CD4-positive, alpha-beta T cell treated with Interleukin-10 for 1 hour (primary cell): Measurements from ENCODE around the gene KRTAP5-7.
"Not testable (repeated sequence)": the region's sequence is repeated elsewhere in the genome, so short reads cannot be mapped to it uniquely, and the experiment has no call there.

ENCODE experiments used
- DNase-seq: peaks from one replicate; pipeline ENCODE4 v3.0.0-alpha.2; 2020

The KRTAP5-7 gene, protein sequence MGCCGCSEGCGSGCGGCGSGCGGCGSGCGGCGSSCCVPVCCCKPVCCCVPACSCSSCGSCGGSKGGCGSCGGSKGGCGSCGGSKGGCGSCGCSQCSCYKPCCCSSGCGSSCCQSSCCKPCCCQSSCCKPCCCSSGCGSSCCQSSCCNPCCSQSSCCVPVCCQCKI

DNA sequence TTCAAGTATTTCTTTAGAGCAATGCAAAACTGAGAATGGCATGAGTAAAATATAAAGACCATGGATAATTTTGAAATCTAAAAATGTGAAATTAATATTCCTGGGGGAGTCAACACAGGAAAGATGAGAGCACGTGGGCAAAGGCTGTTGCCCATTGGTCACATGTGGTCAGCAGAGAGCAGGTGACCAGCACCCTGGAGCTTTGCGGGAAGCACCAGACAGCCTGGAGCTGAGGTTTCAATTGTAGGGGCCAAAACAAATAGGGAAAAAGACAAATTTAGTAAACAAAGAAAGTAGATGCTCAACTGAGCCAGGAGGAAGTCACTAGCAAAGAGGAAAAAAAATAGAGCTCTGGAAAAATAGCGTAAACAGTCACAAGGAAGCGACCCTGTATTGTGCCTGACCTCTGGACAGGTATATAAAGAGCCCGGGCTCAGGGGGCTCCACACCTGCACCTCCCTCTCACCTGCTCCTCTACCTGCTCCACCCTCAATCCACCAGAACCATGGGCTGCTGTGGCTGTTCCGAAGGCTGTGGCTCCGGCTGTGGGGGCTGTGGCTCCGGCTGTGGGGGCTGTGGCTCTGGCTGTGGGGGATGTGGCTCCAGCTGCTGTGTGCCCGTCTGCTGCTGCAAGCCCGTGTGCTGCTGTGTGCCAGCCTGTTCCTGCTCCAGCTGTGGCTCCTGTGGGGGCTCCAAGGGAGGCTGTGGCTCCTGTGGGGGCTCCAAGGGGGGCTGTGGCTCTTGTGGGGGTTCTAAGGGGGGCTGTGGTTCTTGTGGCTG is at the start of gene KRTAP5-7:
Gene KRTAP5-7, plus strand, starts transcription at position 472 of the 780 bp plus-strand sequence. Its CDS starts 34 bp downstream, at position 506.
- DNase-seq = not testable (repeated sequence)

DNA sequence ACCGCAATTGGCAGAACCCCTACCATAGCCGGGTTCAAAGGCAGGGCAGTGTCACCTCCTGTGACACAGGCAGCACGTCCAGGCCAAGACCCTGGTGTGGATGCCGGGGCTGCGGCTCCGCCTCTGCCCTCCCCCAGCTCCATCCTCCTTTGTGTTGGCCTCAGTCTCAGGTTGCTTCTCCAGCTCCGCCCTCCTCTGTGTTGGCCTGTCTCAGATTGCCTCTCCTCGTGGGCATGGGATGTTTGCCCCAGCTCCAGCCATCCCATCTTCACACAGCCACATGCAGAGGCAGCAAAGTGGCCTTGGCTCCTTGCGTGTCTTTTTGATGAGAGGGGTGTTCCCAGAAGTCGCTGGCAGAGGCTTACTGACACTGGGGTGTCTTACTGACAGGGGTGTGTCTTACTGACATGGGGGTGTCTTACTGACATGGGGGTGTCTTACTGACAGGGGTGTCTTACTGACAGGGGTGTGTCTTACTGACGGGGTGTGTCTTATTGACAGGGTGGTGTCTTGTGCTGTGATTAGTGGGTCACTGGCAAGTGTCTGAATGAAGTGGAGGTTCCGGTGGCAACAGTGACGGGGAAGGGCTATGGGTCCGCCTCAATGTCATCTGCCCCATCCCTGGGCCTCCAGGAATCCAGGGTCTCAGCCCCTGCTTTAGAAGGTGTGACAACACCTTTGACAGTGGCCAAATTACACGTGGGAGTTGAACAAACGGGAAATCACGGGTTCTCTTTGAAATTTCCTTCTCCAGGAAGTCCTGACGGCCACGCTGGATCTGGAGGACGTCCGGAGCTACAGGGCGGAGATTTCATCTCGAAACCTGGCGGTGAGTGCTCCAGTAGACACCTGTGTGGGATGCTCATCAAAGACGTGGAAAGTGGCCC is 49.2 kb upstream of the KRTAP5-7 start:
- DNase-seq = no peak

DNA sequence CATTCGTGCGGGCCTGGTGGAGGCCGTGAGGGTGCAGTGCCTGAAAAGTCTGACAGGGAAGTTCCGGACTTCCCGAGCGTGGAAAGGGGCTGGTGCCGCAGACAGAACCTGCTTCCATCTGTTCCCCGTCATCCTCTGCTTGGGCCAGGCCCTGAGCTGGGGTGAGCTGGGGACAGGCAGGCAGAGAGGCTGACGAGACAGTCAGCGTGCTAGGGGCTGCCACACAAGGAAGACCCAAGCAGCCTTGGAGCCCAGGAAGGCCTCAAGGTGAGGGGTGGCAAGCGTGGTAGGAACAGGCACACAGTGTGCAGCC is 48.6 kb upstream of the KRTAP5-7 start:
- no peak for DNase-seq

DNA sequence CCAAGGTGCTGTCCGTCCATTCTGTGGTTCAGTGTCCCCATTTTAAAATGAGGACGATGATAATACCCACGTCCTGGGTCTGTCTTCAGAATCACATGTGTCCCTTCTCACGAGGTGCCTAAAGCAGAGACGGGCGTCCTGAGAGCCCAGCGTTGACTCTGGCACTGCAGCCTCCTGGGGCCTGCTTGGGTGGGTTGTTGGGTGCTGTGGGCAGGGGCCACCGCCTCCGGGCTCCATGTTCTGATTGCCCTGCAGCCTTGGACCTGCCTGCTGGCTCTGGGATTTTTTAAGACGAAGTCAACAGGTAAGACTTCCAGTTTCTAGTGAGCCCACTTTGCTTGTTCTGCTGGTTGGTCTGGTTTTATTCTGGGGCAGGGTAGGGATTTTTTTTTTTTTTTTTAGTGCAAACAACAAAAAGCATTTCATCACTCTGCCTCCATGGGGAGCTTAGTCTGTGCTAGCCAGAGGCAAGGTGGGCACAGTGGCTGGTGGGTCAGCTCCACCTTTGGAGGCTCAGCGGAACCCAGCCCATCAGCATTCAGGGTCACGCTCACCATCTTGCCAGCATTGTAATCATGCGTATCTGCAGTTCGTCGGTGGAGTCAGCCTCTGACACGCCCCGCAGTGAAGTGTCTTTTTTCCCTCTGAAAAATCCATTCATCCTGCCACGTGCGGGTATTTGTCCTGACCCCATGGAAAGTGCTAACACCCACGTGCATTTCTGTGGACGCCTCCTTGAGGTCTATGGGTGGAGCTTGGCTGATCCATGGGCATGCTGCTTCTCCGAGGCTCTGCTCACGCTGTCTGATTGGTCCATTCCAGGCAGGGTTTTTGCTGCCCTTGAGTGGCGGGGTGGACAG is 45.7 kb upstream of the KRTAP5-7 start:
- DNase-seq = no peak

DNA sequence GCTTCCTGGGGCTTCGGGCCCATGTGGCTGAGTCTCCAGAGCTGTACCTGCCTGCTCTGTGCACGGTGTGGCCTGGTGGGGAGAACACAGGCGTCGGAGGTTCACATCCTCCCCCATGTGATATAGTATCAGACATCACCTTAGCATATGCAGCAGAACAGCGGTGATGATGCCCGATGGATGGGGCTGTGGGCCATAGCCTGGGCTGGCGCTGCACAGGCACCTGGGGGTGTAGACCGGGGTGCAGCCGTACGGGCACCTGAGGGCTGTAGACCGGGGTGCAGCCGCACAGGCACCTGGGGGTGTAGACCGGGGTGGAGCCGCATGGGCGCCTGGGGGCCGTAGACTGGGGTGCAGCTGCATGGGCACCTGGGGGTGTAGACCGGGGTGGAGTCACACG is 44.9 kb upstream of the KRTAP5-7 start:
- DNase-seq = no peak

DNA sequence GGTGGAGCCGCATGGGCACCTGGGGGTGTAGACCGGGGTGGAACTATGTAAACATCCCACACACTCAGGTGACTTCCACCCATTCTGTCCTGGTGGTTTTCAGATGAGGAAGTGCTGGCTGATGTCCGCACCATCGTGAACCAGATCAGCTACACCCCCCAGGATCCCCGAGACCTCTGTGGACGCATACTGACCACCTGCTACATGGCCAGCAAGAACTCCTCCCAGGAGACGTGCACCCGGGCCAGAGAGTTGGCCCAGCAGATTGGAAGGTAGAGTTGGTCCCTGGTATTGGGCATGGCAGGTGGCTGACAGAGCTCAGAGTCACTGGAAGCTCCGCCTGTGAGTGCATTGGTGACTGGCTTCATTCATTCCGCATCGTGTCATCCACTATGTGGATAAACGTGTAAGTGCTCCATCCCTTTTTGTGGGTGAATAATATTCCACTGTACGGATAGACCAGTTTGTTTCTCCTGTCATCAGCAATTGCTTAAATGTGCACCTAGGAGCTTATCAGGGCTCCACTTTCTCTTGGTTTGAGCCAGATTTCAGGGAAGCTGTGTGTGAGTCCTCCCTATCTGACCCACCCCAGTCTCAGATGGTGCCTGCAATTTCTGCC is 44.2 kb upstream of the KRTAP5-7 start:
- no peak for DNase-seq

DNA sequence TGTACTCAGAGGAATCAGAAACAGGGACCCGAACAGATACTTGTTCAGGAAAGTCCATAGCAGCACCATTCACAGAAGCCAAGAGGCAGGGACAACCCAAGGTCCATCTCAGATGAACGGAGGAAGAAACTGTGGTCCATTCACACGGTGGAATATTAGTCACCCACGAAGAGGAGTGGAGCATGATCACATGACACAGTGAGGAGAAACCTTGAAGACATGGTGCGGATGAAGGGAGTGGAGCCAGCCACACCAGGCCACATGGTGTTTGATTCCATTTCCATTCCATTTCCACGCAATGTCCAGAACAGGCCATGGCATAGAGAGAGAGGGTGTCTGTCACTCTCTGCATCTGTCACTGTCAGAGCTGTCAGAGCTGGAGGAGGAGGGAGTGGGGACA is 43.4 kb upstream of the KRTAP5-7 start:
- no peak for DNase-seq

DNA sequence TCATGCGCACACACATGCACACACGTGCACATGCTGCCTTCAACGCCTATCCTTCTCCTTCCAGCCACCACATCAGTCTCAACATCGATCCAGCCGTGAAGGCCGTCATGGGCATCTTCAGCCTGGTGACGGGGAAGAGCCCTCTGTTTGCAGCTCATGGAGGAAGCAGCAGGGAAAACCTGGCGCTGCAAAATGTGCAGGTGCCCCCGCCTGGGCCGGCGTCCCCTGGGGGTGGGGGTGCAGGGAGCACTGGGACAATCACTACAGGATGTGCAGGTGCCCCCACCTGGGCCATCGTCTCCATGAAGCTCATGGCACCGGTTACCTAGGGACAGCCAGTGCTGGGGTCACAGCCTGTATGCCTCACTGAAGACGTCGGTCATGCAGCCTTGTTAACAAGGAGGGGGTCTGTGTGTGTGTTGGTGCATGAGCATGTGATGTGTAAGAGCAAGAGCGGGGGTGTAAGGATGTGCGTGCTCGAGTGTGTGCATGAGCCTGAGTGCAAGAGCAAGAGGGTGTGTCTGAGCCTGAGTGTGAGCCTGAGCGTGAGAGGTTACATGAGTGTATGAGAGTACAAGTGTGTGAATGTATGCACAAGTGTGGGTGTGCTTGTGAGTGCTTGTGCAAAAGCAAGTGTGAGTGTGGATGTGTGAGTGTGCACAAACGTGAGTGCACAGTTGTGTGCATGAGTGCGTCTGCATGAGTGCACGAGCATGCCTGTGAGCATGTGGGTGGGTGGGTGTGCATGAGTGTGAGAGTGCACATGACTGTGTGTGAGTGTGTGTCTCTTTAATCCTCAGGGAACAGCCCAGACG is 42.6 kb upstream of the KRTAP5-7 start:
- no peak for DNase-seq

DNA sequence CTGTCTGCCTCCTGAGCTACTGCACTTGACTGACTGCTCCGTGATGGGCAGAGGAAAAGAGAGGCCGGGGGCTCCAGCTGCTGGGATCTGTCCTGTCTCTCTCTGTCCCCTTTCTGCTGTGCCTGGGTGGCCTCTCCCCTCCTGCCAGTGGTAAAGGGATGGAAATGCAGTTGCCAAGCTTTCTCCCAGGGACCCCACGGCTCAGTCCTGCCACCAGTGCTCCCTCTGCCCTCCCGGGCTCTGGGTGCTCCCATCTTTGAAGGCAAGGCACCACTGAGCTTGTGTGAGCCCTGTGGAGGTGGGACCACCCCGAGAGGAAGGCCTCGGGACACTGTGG is 42.0 kb upstream of the KRTAP5-7 start:
- DNase-seq = no peak

DNA sequence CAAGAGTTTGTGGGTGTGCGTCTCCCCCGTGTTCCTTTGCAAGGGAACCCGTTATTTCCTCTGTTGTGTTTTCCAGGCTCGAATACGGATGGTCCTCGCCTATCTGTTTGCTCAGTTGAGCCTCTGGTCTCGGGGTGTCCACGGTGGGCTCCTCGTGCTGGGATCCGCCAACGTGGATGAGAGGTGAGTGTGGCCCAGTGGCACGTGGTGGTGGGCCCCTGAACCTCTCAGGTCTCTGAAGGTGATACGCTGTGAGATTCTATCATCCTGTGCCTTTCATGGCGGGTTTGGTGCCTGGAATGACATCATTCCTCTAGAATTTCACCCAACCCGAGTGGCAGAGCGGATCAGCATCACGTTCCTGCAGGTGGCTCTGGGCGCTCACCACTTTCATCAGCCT is 41.6 kb upstream of the KRTAP5-7 start:
- DNase-seq = no peak

DNA sequence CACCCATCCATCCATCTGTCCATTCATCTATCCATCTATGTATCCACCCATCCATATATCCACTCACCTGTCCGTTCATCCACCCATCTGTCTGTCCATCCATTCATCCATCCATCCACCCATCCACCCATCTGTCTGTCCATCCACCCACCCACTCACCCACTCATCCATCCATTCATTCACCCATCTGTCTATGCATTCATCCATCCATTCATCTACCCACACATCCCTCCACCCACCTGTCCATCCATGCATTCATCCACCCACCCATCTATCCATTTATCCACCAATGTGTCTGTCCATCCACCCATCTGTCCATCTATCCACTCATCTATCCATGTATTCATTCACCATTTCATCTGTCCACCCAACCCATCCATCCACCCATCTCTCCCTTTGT is 40.7 kb upstream of the KRTAP5-7 start:
- no peak for DNase-seq

DNA sequence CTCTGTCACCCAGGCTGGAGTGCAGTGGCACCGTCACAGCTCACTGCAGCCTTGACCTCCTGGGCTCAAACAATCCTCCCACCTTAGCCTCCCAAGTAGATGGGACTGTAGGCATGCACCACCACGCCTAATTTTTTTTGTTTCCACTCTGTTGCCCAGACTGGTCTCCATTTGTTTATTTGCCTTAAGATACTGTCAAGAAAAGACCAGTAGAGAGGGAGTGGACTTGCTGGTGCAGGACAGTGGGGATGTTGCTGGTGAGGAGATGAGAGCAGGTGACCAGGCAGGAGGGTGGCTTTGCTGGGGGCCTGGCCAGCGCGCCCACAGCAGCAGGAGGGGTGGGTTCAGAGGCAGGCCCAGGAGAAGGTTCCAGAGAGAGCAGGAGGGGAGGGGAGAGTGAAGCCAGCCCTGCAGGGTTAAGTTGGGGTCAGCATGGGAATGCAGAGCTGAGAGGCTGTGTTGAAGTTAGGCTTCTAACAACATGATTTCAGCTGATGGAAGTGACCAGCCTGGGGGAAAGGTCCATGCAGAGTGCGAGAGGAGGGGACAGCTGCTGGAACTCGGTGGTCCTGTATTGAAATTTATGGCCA is 38.3 kb upstream of the KRTAP5-7 start:
- no peak for DNase-seq

DNA sequence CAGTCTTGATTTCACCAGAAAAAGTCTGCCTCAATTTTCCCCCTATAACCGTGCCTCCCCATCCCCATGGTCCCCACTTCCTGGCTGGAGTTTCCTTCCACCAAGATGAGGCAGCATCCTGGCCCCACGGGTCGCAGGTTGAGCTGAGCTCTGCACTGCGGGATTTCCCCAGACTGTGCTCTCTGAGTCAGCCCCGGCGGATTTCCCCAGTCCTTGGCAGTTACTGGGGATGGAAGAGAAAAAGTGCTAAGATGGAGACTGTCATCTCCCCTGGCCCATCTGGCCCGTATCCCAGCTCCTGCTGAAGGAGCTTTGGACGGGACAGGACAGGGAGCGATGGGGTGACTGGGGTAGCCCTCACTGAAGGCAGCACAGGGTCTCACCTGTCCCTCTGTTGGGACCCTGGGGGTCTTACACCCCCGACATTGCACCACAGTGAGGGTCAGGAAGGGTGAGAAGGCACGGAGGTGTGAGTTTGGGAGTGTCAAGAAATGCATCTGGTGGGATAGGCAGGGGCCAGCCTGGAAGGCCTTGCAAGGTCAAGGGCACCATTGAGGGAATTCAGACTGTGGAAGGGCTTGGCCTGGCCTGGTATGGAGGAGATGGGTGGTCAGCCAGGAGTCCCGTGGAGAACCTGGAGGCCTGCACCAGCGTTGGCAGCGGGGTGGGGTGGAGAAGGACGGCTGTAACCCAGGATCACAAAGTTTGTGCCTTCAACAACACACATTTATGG is 37.6 kb upstream of the KRTAP5-7 start:
- DNase-seq = no peak

DNA sequence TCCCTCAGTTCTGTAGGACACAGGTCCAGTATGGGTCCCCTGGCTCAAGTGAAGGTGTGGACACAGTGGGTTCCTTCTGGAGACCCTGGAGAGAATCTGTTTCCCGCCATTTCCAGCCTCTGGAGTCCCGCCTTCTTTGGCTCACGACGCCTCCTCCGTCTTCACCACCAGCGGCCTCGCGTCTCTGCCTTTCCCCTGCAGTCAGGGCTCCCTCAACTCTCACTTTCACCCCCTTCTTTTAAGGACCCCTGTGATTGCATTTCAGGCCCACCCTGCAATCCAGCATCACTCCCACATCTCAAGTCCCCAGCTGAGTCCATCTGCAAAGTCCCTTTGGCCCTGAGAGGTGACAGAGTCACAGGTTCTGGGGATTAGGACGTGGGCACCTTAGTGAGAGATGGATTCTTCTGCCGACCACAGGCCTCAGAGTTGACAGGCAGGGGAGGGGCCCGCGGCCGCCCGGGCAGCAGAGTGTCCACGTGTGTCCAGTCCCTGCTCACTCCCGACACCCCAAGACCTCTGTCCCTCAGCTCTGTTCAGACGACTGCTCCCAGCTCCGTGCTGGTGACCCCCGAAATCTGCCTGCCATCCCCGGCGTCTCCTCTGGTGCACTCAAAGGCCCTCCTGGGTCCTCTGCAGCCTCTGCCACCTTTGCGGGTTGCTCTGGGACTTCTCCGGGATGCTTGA is 36.9 kb upstream of the KRTAP5-7 start:
- no peak for DNase-seq

DNA sequence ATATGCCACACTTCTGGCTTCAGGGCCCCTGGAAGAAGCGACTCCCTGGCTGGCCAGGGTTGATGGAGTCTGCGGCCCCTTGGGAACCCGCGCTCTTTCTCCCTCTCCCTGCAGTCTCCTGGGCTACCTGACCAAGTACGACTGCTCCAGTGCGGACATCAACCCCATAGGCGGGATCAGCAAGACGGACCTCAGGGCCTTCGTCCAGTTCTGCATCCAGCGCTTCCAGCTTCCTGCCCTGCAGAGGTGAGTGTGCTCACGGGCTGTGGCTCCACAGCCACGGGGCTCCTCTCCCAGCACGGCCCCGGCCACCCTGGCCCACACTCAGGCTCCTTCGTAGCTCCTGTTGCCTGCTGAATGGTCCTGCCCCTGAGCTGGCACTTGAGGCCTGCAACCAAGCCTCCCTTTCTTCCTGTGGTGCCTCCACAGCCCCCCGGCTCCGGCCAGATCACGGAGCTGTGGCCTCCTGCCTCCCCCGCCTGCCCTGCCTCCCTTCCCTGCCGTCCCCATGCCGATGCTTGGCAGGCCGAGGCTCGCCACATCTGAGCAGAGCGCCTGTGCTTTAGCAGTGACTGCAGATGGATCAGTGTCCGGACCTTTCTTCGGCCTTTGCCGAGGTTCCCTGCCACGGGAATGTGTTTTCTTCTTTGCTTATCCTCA is 36.2 kb upstream of the KRTAP5-7 start:
- no peak for DNase-seq

DNA sequence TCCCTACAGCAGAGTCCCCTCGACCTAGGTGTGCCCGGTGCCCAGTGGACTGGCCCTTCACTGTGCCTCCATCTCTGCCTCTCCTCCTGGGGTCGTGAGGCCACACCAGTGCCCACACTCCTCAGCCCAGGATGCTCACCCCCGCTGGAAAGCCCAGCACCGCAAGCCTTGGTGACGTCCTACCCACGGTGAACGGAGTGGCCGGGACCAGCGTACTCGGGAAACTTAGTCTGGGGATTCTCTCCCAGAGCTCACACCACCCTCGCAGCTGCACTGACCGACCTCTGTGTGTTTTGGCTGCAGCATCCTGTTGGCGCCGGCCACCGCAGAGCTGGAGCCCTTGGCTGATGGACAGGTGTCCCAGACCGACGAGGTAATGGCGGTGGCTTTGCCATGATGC is 35.5 kb upstream of the KRTAP5-7 start:
- DNase-seq = no peak

DNA sequence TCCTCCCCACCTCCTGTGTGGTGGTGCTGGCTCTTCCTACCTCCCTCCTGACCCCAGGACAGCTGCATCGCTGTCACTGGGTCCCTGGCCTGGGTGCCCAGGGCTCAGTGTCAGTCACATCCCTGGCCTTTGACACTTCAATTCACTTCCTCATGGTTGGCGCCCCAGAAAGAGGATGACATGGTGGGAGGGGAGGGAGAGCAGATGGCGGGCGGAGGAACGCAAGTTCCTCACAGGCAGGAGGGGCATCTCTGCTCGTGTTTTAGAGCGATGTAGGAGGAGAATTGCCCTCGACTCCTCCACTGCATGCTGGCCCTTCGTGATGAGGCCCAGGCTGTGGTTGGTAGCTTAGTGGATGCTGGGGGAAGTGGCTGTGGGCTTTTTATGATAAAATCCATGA is 35.1 kb upstream of the KRTAP5-7 start:
- no peak for DNase-seq

DNA sequence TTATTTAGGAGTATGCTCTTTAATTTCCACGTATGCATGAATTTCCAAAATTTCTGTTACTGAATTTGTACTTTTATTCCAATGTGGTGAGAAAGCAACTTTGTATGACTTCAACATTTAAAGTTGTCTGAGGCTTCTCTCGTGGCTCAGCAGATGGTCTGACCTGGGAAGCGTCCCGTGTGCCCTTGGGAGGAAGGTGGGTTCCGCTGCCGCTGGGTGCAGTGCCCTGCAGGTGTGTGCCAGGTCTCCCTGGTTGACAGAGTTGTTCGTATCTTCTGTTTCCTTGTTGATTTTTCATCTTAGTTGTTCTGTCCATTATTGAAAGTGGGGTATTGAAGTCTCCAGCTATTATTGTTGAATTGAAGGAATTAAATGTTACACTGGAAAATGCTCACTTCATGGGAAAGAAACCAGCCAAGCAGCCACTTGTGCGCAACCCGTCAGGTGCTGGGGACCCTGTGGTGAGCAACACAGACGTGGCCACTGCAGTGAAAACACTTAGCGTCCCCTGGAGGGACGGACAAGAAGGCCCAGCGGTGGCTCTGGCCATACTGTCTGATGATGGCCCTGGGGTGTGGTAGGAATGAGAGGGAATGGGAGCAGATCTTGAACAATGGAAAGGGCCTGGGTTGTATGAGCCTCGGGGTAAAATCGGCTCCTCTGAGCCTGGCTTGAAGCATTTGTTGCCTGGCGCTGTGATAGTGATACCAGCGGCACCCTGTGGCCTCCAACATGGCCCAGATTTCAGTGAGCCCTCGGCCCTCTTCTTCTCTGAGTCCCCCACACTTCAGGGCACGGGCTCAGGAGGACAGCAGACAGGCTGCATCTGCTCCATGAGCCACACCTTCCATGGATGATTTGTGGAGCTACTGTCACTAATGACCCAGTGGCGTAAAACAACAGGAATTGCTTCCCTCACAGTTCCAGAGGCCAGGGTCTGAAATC is 31.5 kb upstream of the KRTAP5-7 start:
- DNase-seq = no peak
